Thyroid gland (tissue), 4 donors: Measurements from ENCODE around the gene SYCE3.

Source experiments
- POLR2A ChIP-seq, 2 donors: fragments of 450-650 bp; IDR thresholded peaks; one replicate each; pipeline ENCODE4 v1.6.1; 2017; ENCODE audit warnings: antibody characterized with exemption in 2 of 2, mild to moderate bottlenecking in 2 of 2, moderate library complexity in 1 of 2
- TF ChIP-seq, protein P1 (sequence below), 6 experiments: fragments of 200-600 bp in 3 of 6; fragments of 450-650 bp in 3 of 6; sonication (generic) in 3 of 6; IDR thresholded peaks; one replicate each; pipeline ENCODE4 v1.5.1; 2016 to 2019; ENCODE audit warnings: antibody characterized with exemption in 6 of 6, mild to moderate bottlenecking in 2 of 6, inconsistent platforms in 1 of 6, moderate library complexity in 1 of 6

DNA sequence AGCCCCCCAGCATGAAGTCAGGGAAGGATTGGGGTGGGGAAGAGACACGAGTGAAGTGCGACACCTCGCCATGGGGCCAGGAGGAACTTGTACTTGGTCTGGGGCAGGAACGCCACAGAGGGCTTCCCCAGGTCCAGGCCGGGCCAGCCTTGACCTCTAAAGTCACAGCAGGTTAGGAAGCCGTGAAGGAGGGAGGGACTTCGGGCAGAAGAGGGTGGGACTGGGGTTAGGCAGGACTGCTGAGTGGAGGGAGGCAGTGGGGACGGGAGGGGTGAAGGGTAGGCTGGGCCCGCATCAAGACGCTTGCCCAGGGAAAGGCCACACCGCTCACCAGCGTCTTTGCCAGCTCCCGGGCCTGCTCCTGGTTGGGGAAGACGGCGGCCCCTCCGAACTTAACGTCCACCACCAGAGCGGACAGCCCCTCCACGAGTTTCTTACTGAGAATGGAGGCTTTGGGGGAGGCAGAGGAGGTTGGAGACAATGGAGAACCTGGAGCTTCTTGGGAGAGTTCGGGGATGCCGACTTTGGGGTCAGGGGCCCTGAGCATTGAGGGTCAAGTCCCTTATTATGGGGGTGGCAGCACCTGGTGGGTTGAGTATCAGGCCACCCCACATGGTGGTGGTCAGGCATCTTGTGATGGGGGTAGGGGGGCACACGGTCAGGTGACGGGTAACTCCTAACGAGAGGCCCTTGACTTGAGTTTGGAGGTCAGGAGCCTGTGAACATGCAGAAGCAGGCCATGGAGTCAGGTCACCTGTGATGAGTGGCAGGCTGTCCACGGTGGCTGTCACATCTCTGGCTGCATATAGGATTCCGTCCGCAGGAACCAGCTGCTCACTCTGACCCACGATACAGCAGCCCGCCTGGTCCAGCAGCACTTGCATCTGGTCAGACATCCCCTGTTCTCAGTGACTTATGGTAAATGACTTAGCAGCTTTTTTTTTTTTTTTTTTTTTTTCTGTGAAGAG lies 35.6 kb downstream of the SYCE3 start:
- TF ChIP-seq, protein P1, sequence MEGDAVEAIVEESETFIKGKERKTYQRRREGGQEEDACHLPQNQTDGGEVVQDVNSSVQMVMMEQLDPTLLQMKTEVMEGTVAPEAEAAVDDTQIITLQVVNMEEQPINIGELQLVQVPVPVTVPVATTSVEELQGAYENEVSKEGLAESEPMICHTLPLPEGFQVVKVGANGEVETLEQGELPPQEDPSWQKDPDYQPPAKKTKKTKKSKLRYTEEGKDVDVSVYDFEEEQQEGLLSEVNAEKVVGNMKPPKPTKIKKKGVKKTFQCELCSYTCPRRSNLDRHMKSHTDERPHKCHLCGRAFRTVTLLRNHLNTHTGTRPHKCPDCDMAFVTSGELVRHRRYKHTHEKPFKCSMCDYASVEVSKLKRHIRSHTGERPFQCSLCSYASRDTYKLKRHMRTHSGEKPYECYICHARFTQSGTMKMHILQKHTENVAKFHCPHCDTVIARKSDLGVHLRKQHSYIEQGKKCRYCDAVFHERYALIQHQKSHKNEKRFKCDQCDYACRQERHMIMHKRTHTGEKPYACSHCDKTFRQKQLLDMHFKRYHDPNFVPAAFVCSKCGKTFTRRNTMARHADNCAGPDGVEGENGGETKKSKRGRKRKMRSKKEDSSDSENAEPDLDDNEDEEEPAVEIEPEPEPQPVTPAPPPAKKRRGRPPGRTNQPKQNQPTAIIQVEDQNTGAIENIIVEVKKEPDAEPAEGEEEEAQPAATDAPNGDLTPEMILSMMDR (IDR thresholded peaks at IDR 0.05) = no peak
- TF ChIP-seq POLR2A (IDR thresholded peaks at IDR 0.05) = no peak
